Mesendoderm (in vitro differentiated cells): ENCODE data around the gene ZNF837. TPM values are rescaled to one million over a fixed set of nuclear protein-coding genes. Genes with fewer than 3 reads are reported as not detected.
A peak's percentile ranks its signal among the peaks of the same experiment; 100 is the strongest.

Experiments
- DNase-seq: peaks from one replicate; pipeline ENCODE4 v3.0.0; 2013
- H2AK5ac ChIP-seq: 2 replicates; pipeline ENCODE4 v1.6.1; 2013; ENCODE audit warnings: low read length, inconsistent platforms
- H2BK120ac ChIP-seq: 2 replicates; pipeline ENCODE4 v1.6.1; 2013; ENCODE audit warnings: low read depth, mild to moderate bottlenecking, low read length, moderate library complexity, mixed read lengths
- H2BK15ac ChIP-seq: replicated peaks from 2 replicates; pipeline ENCODE4 v1.6.1; 2013; ENCODE audit warnings: low read depth, mild to moderate bottlenecking, moderate library complexity
- H2BK5ac ChIP-seq: 2 replicates; pipeline ENCODE4 v1.6.1; 2013; ENCODE audit warnings: low read length, inconsistent platforms
- H3K18ac ChIP-seq: 2 replicates; pipeline ENCODE4 v1.6.1; 2013; ENCODE audit warnings: mild to moderate bottlenecking, low read length, mixed read lengths
- H3K23ac ChIP-seq: one replicate; pipeline ENCODE4 v1.6.1; 2013; ENCODE audit warnings: low read length
- H3K27ac ChIP-seq: 2 replicates; pipeline ENCODE4 v1.5.1; 2013; ENCODE audit warnings: low read depth, mild to moderate bottlenecking, inconsistent platforms, low read length, moderate library complexity
- H3K27me3 ChIP-seq: 2 replicates; pipeline ENCODE4 v1.6.1; 2013; ENCODE audit warnings: low read length, control low read depth, mild to moderate bottlenecking, inconsistent platforms; ENCODE audit not compliant: insufficient read depth, poor library complexity
- H3K36me3 ChIP-seq: 2 replicates; pipeline ENCODE4 v1.6.1; 2013; ENCODE audit warnings: low read length, inconsistent platforms; ENCODE audit not compliant: control insufficient read depth, insufficient read depth
- H3K4ac ChIP-seq: one replicate; pipeline ENCODE4 v1.6.1; 2013; ENCODE audit warnings: low read depth, mild to moderate bottlenecking, low read length, moderate library complexity
- H3K4me1 ChIP-seq: 2 replicates; pipeline ENCODE4 v1.6.1; 2013; ENCODE audit warnings: low read depth, low read length, inconsistent platforms; ENCODE audit not compliant: control insufficient read depth
- H3K4me2 ChIP-seq: 2 replicates; pipeline ENCODE4 v1.6.1; 2013; ENCODE audit warnings: low read length
- H3K4me3 ChIP-seq: 2 replicates; pipeline ENCODE4 v1.5.1; 2013; ENCODE audit warnings: mild to moderate bottlenecking, low read length
- H3K56ac ChIP-seq: one replicate; pipeline ENCODE4 v1.6.1; 2013; ENCODE audit warnings: low read length
- H3K79me1 ChIP-seq: 2 replicates; pipeline ENCODE4 v1.6.1; 2013; ENCODE audit warnings: low read length, inconsistent platforms
- H3K79me2 ChIP-seq: 2 replicates; pipeline ENCODE4 v1.6.1; 2013; ENCODE audit warnings: mild to moderate bottlenecking, low read length; ENCODE audit not compliant: control insufficient read depth, insufficient read depth
- H3K9ac ChIP-seq: 2 replicates; pipeline ENCODE4 v1.6.1; 2013; ENCODE audit warnings: low read length, inconsistent platforms
- H4K5ac ChIP-seq: one replicate; pipeline ENCODE4 v1.6.1; 2013; ENCODE audit warnings: low read length
- H4K8ac ChIP-seq: one replicate; pipeline ENCODE4 v1.6.1; 2013; ENCODE audit warnings: low read depth, mild to moderate bottlenecking, control low read depth, low read length, moderate library complexity
- WGBS: extraction: QIAGEN DNeasy Blood & Tissue Kit; methylation state at CpG from one replicate; pipeline ENCODE4 v1.1.7; 2013; ENCODE audit warnings: low lambda C conversion rate, missing lambda C conversion rate; ENCODE audit not compliant: insufficient coverage; ENCODE audit errors: extremely low coverage; 5-methylcytosine and 5-hydroxymethylcytosine counted together
- polyA plus RNA-seq, 2 experiments: library from polyadenylated mRNA; stranded (reverse); fragments of 200-250 nt; gene quantifications; one replicate each; pipeline ENCODE4 v1.2.3, GENCODE V29; 2013

The ZNF837 gene
- polyA plus RNA-seq (2013, experiment 1 of 2): 1.7 TPM
- 1.8 TPM for polyA plus RNA-seq (2013, experiment 2 of 2)

GRCh38 chr19:58380662-58381459, at the start of gene ZNF837:
Gene ZNF837, minus strand, starts transcription at chr19:58381030. Its CDS starts 11,698 bp downstream, at chr19:58369332.
- no CpG with 5 or more reads among the region's 83 CpGs for WGBS
- Histone ChIP-seq H3K23ac (no peak within 1 kb of the TSS), H4K8ac (no peak within 1 kb of the TSS), H3K4me2 (peak within 1 kb of the TSS; percentile 84), H3K9ac (peak within 1 kb of the TSS; percentile 71), H4K5ac (no peak within 1 kb of the TSS), H3K27me3 (no peaks in the 10 kb centered on the region), H3K27ac (peak within 1 kb of the TSS; percentile 68), H2BK5ac (no peak within 1 kb of the TSS), H3K56ac (peak within 1 kb of the TSS; percentile 91), H3K79me1 (peaks cover 4% of the 10 kb centered on the region), H3K4me1 (peaks cover 3% of the 10 kb centered on the region), H3K4me3 (peak within 1 kb of the TSS; percentile 77), H3K18ac (no peak within 1 kb of the TSS), H2BK15ac (no peak within 1 kb of the TSS), H2BK120ac (no peak within 1 kb of the TSS), H3K79me2 (no peaks in the 10 kb centered on the region), H3K36me3 (no peaks in the 10 kb centered on the region), H2AK5ac (no peak within 1 kb of the TSS), H3K4ac (peak within 1 kb of the TSS; percentile 49)
- DNase-seq: peak; percentile 100

- H3K23ac ChIP-seq: no peak overlapping the region
- no peaks in the 10 kb centered on the region for H3K27me3 ChIP-seq
- no peaks in the 10 kb centered on the region for H3K4me1 ChIP-seq
- no peak overlapping the region for H3K4ac ChIP-seq
- no peak overlapping the region for H3K56ac ChIP-seq
- H2BK5ac ChIP-seq: no peak overlapping the region
- no peak overlapping the region for H2AK5ac ChIP-seq
- DNase-seq: no peak
- no peak overlapping the region for H4K5ac ChIP-seq
- no peak overlapping the region for H2BK120ac ChIP-seq
- H3K79me2 ChIP-seq: no peaks in the 10 kb centered on the region
- H4K8ac ChIP-seq: no peak overlapping the region
- no peak overlapping the region for H3K9ac ChIP-seq
- H3K18ac ChIP-seq: no peak overlapping the region
- H3K36me3 ChIP-seq: peaks cover 9% of the 10 kb centered on the region
- H3K27ac ChIP-seq: no peak overlapping the region
- H3K4me3 ChIP-seq: peak overlapping the region; percentile 2
- H2BK15ac ChIP-seq: no peak overlapping the region
- no peaks in the 10 kb centered on the region for H3K79me1 ChIP-seq
- no peak overlapping the region for H3K4me2 ChIP-seq
These were observed 48.9 kb upstream of the ZNF837 start for GRCh38 chr19:58429745-58430144.

GRCh38 chr19:58428617-58429016, 47.8 kb upstream of the ZNF837 start:
- H3K27ac ChIP-seq: no peak overlapping the region
- H3K4me3 ChIP-seq: no peak overlapping the region
- no peak overlapping the region for H2BK5ac ChIP-seq
- no peak overlapping the region for H2AK5ac ChIP-seq
- H4K5ac ChIP-seq: no peak overlapping the region
- no peak overlapping the region for H2BK15ac ChIP-seq
- no peak overlapping the region for H3K9ac ChIP-seq
- no CpG with 5 or more reads among the region's 1 CpG for whole genome bisulfite sequencing
- no peak overlapping the region for H4K8ac ChIP-seq
- H3K79me2 ChIP-seq: no peaks in the 10 kb centered on the region
- no peaks in the 10 kb centered on the region for H3K4me1 ChIP-seq
- H3K4ac ChIP-seq: no peak overlapping the region
- H2BK120ac ChIP-seq: no peak overlapping the region
- H3K27me3 ChIP-seq: no peaks in the 10 kb centered on the region
- no peak overlapping the region for H3K56ac ChIP-seq
- no peak overlapping the region for H3K23ac ChIP-seq
- no peak for DNase-seq
- peaks cover under 1% of the 10 kb centered on the region for H3K36me3 ChIP-seq
- H3K18ac ChIP-seq: no peak overlapping the region
- H3K79me1 ChIP-seq: no peaks in the 10 kb centered on the region
- no peak overlapping the region for H3K4me2 ChIP-seq

- Histone ChIP-seq H3K4ac (no peak overlapping the region), H4K8ac (no peak overlapping the region), H3K4me2 (no peak overlapping the region), H3K27ac (no peak overlapping the region), H3K27me3 (no peaks in the 10 kb centered on the region), H3K79me2 (no peaks in the 10 kb centered on the region), H2BK15ac (no peak overlapping the region), H3K56ac (no peak overlapping the region), H3K79me1 (no peaks in the 10 kb centered on the region), H2AK5ac (no peak overlapping the region), H2BK5ac (no peak overlapping the region), H3K9ac (no peak overlapping the region), H2BK120ac (no peak overlapping the region), H3K4me1 (no peaks in the 10 kb centered on the region), H3K23ac (no peak overlapping the region), H3K36me3 (no peaks in the 10 kb centered on the region), H4K5ac (no peak overlapping the region), H3K4me3 (no peak overlapping the region), H3K18ac (no peak overlapping the region)
- no peak for DNase-seq
- no CpG with 5 or more reads among the region's 7 CpGs for WGBS
These were observed 36.2 kb upstream of the ZNF837 start for GRCh38 chr19:58417071-58417470.

GRCh38 chr19:58416604-58417003, 35.8 kb upstream of the ZNF837 start:
- Histone ChIP-seq H3K79me1 (no peaks in the 10 kb centered on the region), H3K79me2 (no peaks in the 10 kb centered on the region), H2BK5ac (no peak overlapping the region), H3K4ac (no peak overlapping the region), H3K36me3 (no peaks in the 10 kb centered on the region), H3K9ac (no peak overlapping the region), H3K27me3 (no peaks in the 10 kb centered on the region), H3K27ac (no peak overlapping the region), H2AK5ac (no peak overlapping the region), H3K4me1 (no peaks in the 10 kb centered on the region), H2BK120ac (no peak overlapping the region), H4K8ac (no peak overlapping the region), H2BK15ac (no peak overlapping the region), H4K5ac (no peak overlapping the region), H3K4me2 (no peak overlapping the region), H3K18ac (no peak overlapping the region), H3K56ac (no peak overlapping the region), H3K4me3 (no peak overlapping the region), H3K23ac (no peak overlapping the region)
- no peak for DNase-seq
- no CpG with 5 or more reads among the region's 5 CpGs for WGBS
